HepG2 (cell line): Measurements from ENCODE around the gene PAK1IP1. TPM values are rescaled to one million over a fixed set of nuclear protein-coding genes. Genes with fewer than 3 reads are reported as not detected.

Experiments
- AHR ChIP-seq: IDR thresholded peaks from 2 replicates; pipeline ENCODE4 v1.6.1; 2018; ENCODE audit warnings: missing genetic modification reagents, missing compliant biosample characterization
- MEIS1 ChIP-seq: sonication (generic); formaldehyde crosslinking; IDR thresholded peaks from 2 replicates; pipeline ENCODE4 v1.9.0; 2021; ENCODE audit warnings: mild to moderate bottlenecking, missing genetic modification reagents, moderate library complexity, borderline replicate concordance
- NFE2L1 ChIP-seq: sonication (generic); formaldehyde crosslinking; IDR thresholded peaks from 2 replicates; pipeline ENCODE4 v1.4.0; 2020; ENCODE audit warnings: missing genetic modification reagents, mild to moderate bottlenecking, borderline replicate concordance
- NKX3-1 ChIP-seq: sonication (generic); formaldehyde crosslinking; IDR thresholded peaks from 2 replicates; pipeline ENCODE4 v1.5.0; 2020; ENCODE audit warnings: missing genetic modification reagents
- RAD21 ChIP-seq: fragments of 450-650 bp; formaldehyde crosslinking; IDR thresholded peaks from 2 replicates; pipeline ENCODE4 v1.5.0; 2020; ENCODE audit warnings: mild to moderate bottlenecking
- SAP130 ChIP-seq: IDR thresholded peaks from 2 replicates; pipeline ENCODE4 v1.6.1; 2016; ENCODE audit warnings: low read depth
- SMAD9 ChIP-seq: sonication (generic); formaldehyde crosslinking; IDR thresholded peaks from 2 replicates; pipeline ENCODE4 v1.5.1; 2020; ENCODE audit warnings: mild to moderate bottlenecking, missing genetic modification reagents
- TAF1 ChIP-seq: sonication (generic); formaldehyde crosslinking; IDR thresholded peaks from 2 replicates; pipeline ENCODE4 v1.4.0; 2020; ENCODE audit warnings: missing genetic modification reagents
- WIZ ChIP-seq: sonication (generic); formaldehyde crosslinking; IDR thresholded peaks from 2 replicates; pipeline ENCODE4 v1.5.1; 2020; ENCODE audit warnings: mild to moderate bottlenecking, missing genetic modification reagents
- ZNF10 ChIP-seq: sonication (generic); formaldehyde crosslinking; IDR thresholded peaks from 2 replicates; pipeline ENCODE4 v1.4.0; 2020; ENCODE audit warnings: mild to moderate bottlenecking, low read depth, missing genetic modification reagents, borderline replicate concordance
- ZNF24 ChIP-seq: fragments of 450-650 bp; IDR thresholded peaks from 2 replicates; pipeline ENCODE4 v1.6.1; 2017; ENCODE audit warnings: antibody characterized with exemption, mild to moderate bottlenecking
- ZNF432 ChIP-seq: sonication (generic); formaldehyde crosslinking; IDR thresholded peaks from 2 replicates; pipeline ENCODE4 v1.5.0; 2020; ENCODE audit warnings: missing genetic modification reagents, mild to moderate bottlenecking, borderline replicate concordance
- ZNF619 ChIP-seq: sonication (generic); formaldehyde crosslinking; IDR thresholded peaks from 2 replicates; pipeline ENCODE4 v1.4.0; 2020; ENCODE audit warnings: mild to moderate bottlenecking, missing genetic modification reagents
- polyA plus RNA-seq, 8 experiments: library from polyadenylated mRNA; depleted of rRNA in 3 of 8; stranded (reverse) in 7 of 8; unstranded in 1 of 8; fragments of >200 nt; fragmentation: Illumina TruSeq in 4 of 8; extraction: Trizol in 4 of 8; gene quantifications; 2 replicates each; pipeline versions ENCODE4 v1.2.1 to v1.2.3, GENCODE V29; 2011 to 2016; ENCODE audit warnings: low read depth in 4 of 8, missing spikeins in 1 of 8, mixed read lengths in 1 of 8; ENCODE audit not compliant: insufficient read depth in 1 of 8
- total RNA-seq, 5 experiments: library from RNA; depleted of rRNA; stranded (reverse); fragments of >200 nt; fragmentation: Illumina TruSeq; extraction: Trizol; gene quantifications; 2 replicates each; pipeline ENCODE4 v1.2.3, GENCODE V29; 2016; ENCODE audit warnings: low read depth in 1 of 5
- TF ChIP-seq, protein P1 (sequence below): sonication (generic); formaldehyde crosslinking; IDR thresholded peaks from 2 replicates; pipeline ENCODE4 v1.4.0; 2020; ENCODE audit warnings: missing genetic modification reagents
- TF ChIP-seq, protein P2 (sequence below): sonication (generic); formaldehyde crosslinking; IDR thresholded peaks from 2 replicates; pipeline ENCODE4 v1.5.0; 2020; ENCODE audit warnings: mild to moderate bottlenecking, missing genetic modification reagents, moderate library complexity
- TF ChIP-seq, protein P3 (sequence below): sonication (generic); formaldehyde crosslinking; IDR thresholded peaks from 2 replicates; pipeline ENCODE4 v1.4.0; 2020; ENCODE audit warnings: missing genetic modification reagents, borderline replicate concordance
- TF ChIP-seq, protein P4 (sequence below): sonication (generic); formaldehyde crosslinking; IDR thresholded peaks from 2 replicates; pipeline ENCODE4 v1.4.0; 2020; ENCODE audit warnings: missing genetic modification reagents, borderline replicate concordance

The PAK1IP1 gene
- total and polyA plus RNA-seq, 2 of the 13 experiments (the other 11 are each of a cell fraction or from before 2014, with no cell fraction given) = 23.4 to 66.2 TPM

DNA sequence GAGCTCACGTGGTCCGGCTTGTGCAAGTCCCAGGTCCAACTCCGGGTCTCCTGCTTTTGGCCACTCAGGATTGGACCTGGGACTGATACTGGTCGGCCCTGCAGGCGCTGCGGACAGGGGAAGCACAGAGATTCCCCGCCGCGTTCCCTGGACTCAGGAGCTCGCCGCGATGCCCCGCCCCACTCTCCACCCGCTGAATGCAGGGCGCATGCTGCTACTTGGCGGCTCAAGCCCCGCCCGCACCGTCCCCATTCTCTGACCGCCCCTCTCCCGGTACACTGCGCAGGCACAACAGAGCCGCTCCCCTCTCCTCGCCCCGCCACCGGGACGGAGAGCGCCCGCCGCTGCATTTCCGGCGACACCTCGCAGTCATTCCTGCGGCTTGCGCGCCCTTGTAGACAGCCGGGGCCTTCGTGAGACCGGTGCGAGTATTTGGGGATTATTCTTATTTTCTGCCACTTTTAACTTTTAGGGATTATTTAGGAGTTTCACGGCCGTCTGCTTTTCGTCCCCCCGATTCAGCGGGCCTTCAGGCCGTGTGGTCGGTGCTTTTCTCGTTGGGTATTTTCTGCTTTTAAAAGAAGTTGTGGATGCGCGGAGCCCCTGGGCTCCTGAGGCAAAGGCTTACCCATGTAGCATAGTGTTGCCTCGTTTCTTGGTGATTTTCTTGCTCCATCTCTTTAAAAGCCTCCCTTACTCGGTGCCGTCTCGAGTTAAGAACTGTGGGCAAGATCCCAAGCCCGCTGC, 28.2 kb downstream of the PAK1IP1 start, which contains the start of gene TMEM14C (continued):
- TF ChIP-seq, protein P1, sequence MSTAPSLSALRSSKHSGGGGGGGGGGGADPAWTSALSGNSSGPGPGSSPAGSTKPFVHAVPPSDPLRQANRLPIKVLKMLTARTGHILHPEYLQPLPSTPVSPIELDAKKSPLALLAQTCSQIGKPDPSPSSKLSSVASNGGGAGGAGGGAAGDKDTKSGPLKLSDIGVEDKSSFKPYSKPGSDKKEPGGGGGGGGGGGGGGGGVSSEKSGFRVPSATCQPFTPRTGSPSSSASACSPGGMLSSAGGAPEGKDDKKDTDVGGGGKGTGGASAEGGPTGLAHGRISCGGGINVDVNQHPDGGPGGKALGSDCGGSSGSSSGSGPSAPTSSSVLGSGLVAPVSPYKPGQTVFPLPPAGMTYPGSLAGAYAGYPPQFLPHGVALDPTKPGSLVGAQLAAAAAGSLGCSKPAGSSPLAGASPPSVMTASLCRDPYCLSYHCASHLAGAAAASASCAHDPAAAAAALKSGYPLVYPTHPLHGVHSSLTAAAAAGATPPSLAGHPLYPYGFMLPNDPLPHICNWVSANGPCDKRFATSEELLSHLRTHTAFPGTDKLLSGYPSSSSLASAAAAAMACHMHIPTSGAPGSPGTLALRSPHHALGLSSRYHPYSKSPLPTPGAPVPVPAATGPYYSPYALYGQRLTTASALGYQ (CRISPR knock-in tag) = peak; percentile 63
- TF ChIP-seq WIZ (CRISPR knock-in tag) (no peak; the same call in 1 of the 2 replicates), SAP130 (CRISPR knock-in tag) (peak; percentile 98), NKX3-1 (CRISPR knock-in tag) (no peak; the same call in 1 of the 2 replicates), ZNF10 (CRISPR knock-in tag) (no peak), ZNF432 (CRISPR knock-in tag) (no peak), MEIS1 (CRISPR knock-in tag) (peak; percentile 99; the same call in 1 of the 2 replicates), TAF1 (peak; percentile 97), AHR (CRISPR knock-in tag) (no peak; the same call in 1 of the 2 replicates), SMAD9 (CRISPR knock-in tag) (no peak), ZNF24 (no peak), NFE2L1 (CRISPR knock-in tag) (no peak), RAD21 (CRISPR knock-in tag) (no peak), ZNF619 (peak; percentile 98; the same call in 1 of the 2 replicates)
- TF ChIP-seq, protein P2, sequence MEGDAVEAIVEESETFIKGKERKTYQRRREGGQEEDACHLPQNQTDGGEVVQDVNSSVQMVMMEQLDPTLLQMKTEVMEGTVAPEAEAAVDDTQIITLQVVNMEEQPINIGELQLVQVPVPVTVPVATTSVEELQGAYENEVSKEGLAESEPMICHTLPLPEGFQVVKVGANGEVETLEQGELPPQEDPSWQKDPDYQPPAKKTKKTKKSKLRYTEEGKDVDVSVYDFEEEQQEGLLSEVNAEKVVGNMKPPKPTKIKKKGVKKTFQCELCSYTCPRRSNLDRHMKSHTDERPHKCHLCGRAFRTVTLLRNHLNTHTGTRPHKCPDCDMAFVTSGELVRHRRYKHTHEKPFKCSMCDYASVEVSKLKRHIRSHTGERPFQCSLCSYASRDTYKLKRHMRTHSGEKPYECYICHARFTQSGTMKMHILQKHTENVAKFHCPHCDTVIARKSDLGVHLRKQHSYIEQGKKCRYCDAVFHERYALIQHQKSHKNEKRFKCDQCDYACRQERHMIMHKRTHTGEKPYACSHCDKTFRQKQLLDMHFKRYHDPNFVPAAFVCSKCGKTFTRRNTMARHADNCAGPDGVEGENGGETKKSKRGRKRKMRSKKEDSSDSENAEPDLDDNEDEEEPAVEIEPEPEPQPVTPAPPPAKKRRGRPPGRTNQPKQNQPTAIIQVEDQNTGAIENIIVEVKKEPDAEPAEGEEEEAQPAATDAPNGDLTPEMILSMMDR = peak; percentile 44
- TF ChIP-seq, protein P3, sequence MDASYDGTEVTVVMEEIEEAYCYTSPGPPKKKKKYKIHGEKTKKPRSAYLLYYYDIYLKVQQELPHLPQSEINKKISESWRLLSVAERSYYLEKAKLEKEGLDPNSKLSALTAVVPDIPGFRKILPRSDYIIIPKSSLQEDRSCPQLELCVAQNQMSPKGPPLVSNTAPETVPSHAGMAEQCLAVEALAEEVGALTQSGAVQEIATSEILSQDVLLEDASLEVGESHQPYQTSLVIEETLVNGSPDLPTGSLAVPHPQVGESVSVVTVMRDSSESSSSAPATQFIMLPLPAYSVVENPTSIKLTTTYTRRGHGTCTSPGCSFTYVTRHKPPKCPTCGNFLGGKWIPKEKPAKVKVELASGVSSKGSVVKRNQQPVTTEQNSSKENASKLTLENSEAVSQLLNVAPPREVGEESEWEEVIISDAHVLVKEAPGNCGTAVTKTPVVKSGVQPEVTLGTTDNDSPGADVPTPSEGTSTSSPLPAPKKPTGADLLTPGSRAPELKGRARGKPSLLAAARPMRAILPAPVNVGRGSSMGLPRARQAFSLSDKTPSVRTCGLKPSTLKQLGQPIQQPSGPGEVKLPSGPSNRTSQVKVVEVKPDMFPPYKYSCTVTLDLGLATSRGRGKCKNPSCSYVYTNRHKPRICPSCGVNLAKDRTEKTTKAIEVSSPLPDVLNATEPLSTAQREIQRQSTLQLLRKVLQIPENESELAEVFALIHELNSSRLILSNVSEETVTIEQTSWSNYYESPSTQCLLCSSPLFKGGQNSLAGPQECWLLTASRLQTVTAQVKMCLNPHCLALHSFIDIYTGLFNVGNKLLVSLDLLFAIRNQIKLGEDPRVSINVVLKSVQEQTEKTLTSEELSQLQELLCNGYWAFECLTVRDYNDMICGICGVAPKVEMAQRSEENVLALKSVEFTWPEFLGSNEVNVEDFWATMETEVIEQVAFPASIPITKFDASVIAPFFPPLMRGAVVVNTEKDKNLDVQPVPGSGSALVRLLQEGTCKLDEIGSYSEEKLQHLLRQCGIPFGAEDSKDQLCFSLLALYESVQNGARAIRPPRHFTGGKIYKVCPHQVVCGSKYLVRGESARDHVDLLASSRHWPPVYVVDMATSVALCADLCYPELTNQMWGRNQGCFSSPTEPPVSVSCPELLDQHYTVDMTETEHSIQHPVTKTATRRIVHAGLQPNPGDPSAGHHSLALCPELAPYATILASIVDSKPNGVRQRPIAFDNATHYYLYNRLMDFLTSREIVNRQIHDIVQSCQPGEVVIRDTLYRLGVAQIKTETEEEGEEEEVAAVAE (CRISPR knock-in tag) = peak; percentile 43; the same call in 1 of the 2 replicates
- TF ChIP-seq, protein P4, sequence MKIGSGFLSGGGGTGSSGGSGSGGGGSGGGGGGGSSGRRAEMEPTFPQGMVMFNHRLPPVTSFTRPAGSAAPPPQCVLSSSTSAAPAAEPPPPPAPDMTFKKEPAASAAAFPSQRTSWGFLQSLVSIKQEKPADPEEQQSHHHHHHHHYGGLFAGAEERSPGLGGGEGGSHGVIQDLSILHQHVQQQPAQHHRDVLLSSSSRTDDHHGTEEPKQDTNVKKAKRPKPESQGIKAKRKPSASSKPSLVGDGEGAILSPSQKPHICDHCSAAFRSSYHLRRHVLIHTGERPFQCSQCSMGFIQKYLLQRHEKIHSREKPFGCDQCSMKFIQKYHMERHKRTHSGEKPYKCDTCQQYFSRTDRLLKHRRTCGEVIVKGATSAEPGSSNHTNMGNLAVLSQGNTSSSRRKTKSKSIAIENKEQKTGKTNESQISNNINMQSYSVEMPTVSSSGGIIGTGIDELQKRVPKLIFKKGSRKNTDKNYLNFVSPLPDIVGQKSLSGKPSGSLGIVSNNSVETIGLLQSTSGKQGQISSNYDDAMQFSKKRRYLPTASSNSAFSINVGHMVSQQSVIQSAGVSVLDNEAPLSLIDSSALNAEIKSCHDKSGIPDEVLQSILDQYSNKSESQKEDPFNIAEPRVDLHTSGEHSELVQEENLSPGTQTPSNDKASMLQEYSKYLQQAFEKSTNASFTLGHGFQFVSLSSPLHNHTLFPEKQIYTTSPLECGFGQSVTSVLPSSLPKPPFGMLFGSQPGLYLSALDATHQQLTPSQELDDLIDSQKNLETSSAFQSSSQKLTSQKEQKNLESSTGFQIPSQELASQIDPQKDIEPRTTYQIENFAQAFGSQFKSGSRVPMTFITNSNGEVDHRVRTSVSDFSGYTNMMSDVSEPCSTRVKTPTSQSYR (CRISPR knock-in tag) = no peak
